ENCODE results near the gene AK5.

AK5 gene

DNA sequence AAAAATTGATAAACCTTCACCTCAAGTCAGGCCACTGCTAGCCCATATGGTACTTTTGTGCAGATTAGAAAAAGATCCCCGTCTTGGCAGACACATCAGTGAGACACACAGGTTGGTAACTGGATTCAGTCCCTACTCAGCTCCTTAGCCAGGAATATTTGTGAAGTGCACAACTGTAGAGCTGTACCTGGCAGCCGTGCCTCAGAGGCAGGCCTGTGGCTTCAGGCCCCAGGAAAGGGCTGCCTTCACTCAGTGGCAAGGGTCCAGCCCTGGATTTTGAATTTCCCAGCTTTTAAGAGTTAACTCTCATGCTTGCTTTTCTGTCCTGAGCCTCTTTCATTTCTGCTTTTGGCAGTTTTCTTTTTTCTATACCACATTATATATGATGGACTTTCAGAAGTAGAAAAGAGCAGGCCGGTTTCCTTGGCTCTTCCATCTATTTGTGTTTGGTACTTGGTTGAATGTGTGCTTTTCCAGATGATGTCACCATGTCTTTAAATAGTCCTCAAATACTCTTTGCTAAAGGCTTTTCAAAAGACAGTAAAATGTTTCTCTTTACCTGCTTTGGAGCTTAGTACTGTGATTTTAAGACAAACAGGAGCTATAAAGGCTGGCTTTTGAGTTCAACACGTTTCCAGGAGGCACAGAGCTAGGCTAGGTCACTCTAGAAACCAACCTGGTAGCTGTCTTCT lies 186.6 kb downstream of the AK5 start:
- Histone ChIP-seq H3K36me3 (ENCODE audit: low read length) (no peaks in the 10 kb centered on the region), H3K9me3 (ENCODE audit: insufficient read depth, low read length) (no peaks in the 10 kb centered on the region), H3K9me2 (replicated peaks; ENCODE audit: insufficient read depth, low read length) (no peaks in the 10 kb centered on the region), H3K9ac (ENCODE audit: low read length) (no peak overlapping the region), H2AFZ (ENCODE audit: low read depth, low read length, severe bottlenecking) (no peak overlapping the region), H3K4me2 (ENCODE audit: low read depth, low read length, poor library complexity, severe bottlenecking) (no peak overlapping the region), H3K79me2 (ENCODE audit: insufficient read depth, low read length) (no peaks in the 10 kb centered on the region), H3K4me3 (ENCODE audit: insufficient read depth, low read length, poor library complexity, severe bottlenecking) (no peak overlapping the region), H3K27ac (ENCODE audit: low read depth, low read length) (no peak overlapping the region), H3F3A (ENCODE audit: insufficient read depth) (no peaks in the 10 kb centered on the region), H4K20me1 (ENCODE audit: low read depth, low read length) (no peaks in the 10 kb centered on the region), H3K27me3 (ENCODE audit: low read length) (no peaks in the 10 kb centered on the region)
- TF ChIP-seq, protein P1, sequence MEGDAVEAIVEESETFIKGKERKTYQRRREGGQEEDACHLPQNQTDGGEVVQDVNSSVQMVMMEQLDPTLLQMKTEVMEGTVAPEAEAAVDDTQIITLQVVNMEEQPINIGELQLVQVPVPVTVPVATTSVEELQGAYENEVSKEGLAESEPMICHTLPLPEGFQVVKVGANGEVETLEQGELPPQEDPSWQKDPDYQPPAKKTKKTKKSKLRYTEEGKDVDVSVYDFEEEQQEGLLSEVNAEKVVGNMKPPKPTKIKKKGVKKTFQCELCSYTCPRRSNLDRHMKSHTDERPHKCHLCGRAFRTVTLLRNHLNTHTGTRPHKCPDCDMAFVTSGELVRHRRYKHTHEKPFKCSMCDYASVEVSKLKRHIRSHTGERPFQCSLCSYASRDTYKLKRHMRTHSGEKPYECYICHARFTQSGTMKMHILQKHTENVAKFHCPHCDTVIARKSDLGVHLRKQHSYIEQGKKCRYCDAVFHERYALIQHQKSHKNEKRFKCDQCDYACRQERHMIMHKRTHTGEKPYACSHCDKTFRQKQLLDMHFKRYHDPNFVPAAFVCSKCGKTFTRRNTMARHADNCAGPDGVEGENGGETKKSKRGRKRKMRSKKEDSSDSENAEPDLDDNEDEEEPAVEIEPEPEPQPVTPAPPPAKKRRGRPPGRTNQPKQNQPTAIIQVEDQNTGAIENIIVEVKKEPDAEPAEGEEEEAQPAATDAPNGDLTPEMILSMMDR (IDR thresholded peaks at IDR 0.05; ENCODE audit: insufficient read depth, low read length, poor library complexity, severe bottlenecking): no peak
- TF ChIP-seq EZH2phosphoT487 (conservative IDR thresholded peaks at IDR 0.05; ENCODE audit: low read length): no peak

DNA sequence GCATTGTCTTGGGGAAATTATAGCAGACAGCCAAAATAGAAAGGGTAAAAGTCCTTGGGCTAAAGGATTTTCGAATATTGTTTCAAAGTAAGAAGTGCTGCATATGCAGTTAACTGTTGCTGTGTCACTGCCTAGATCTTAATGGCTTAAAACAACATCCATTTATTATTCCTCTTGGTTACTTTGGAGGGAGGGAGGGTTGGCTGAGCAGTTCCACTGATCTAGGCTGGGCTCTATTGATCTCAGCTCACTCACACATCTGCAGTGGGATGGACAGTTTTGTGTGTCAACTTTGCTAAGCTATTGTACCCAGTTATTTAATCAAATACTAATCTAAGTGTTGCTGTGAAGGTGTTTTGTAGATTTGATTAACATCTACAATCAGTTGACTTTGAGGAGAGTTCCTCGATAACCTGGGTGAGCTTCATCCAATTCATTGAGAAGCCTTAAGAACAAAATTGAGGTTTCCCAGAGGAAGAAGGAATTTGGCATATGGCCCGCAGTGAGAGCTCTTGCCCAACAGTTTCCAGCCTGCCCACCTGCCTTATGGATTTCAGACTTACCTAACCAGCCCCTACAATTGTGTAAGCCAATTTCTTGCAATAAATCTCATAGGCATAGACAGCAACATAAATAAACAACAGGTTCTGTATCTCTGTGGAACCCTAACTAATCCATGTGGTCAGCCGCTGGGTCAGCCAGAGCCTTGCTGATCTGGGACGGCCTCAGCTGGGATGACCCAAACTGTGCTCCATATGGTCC lies 187.3 kb downstream of the AK5 start:
- Histone ChIP-seq H2AFZ (ENCODE audit: low read depth, low read length, severe bottlenecking) (no peak overlapping the region), H3K9me3 (ENCODE audit: insufficient read depth, low read length) (no peaks in the 10 kb centered on the region), H3K36me3 (ENCODE audit: low read length) (no peaks in the 10 kb centered on the region), H3K4me2 (ENCODE audit: low read depth, low read length, poor library complexity, severe bottlenecking) (no peak overlapping the region), H3K9me2 (replicated peaks; ENCODE audit: insufficient read depth, low read length) (no peaks in the 10 kb centered on the region), H4K20me1 (ENCODE audit: low read depth, low read length) (no peaks in the 10 kb centered on the region), H3K9ac (ENCODE audit: low read length) (no peak overlapping the region), H3K27me3 (ENCODE audit: low read length) (no peaks in the 10 kb centered on the region), H3F3A (ENCODE audit: insufficient read depth) (no peaks in the 10 kb centered on the region), H3K4me3 (ENCODE audit: insufficient read depth, low read length, poor library complexity, severe bottlenecking) (no peak overlapping the region), H3K27ac (ENCODE audit: low read depth, low read length) (no peak overlapping the region), H3K79me2 (ENCODE audit: insufficient read depth, low read length) (no peaks in the 10 kb centered on the region)
- no peak for TF ChIP-seq EZH2phosphoT487 (conservative IDR thresholded peaks at IDR 0.05; ENCODE audit: low read length)
- TF ChIP-seq, protein P1 (IDR thresholded peaks at IDR 0.05; ENCODE audit: insufficient read depth, low read length, poor library complexity, severe bottlenecking): no peak

DNA sequence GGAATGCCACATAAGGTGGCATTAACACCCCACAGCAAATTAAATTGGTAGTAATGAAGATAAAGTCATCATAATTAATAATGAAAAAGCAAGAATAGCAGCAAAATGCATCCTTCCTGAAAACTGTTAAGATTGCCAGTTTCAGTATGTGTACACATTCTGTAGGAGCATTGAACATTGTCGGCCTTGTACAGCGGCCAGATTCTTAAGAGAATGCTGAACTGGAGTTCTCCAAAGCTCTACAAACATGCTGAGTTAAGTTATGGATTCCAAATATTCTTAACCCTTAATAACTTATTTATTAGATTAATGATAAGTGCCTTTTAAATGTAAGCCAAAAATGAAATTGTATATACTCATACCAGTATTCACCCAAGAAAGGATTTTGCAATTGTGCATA lies 189.9 kb downstream of the AK5 start:
- Histone ChIP-seq H2AFZ (ENCODE audit: low read depth, low read length, severe bottlenecking) (no peak overlapping the region), H3K36me3 (ENCODE audit: low read length) (no peaks in the 10 kb centered on the region), H3F3A (ENCODE audit: insufficient read depth) (no peaks in the 10 kb centered on the region), H3K4me2 (ENCODE audit: low read depth, low read length, poor library complexity, severe bottlenecking) (no peak overlapping the region), H3K27me3 (ENCODE audit: low read length) (no peaks in the 10 kb centered on the region), H3K9ac (ENCODE audit: low read length) (no peak overlapping the region), H4K20me1 (ENCODE audit: low read depth, low read length) (no peaks in the 10 kb centered on the region), H3K9me2 (replicated peaks; ENCODE audit: insufficient read depth, low read length) (no peaks in the 10 kb centered on the region), H3K4me3 (ENCODE audit: insufficient read depth, low read length, poor library complexity, severe bottlenecking) (no peak overlapping the region), H3K79me2 (ENCODE audit: insufficient read depth, low read length) (no peaks in the 10 kb centered on the region), H3K9me3 (ENCODE audit: insufficient read depth, low read length) (no peaks in the 10 kb centered on the region), H3K27ac (ENCODE audit: low read depth, low read length) (no peak overlapping the region)
- no peak for TF ChIP-seq EZH2phosphoT487 (conservative IDR thresholded peaks at IDR 0.05; ENCODE audit: low read length)
- TF ChIP-seq, protein P1 (IDR thresholded peaks at IDR 0.05; ENCODE audit: insufficient read depth, low read length, poor library complexity, severe bottlenecking): no peak
